ENCODE measurements around the gene MED14. TPM values are rescaled to one million over a fixed set of nuclear protein-coding genes. Genes with fewer than 3 reads are reported as not detected.

The MED14 gene
- total and polyA plus RNA-seq, 2 of the 8 experiments (the other 6 are each of a cell fraction or from before 2014, with no cell fraction given): 79.7 to 117 TPM

GRCh38 chrX:40647307-40648197, 87.8 kb downstream of the MED14 start, which contains the start of gene CXorf38 (continued):
- 0 out of 2 replicates have a peak, but pooled peaks have one; percentile 72 for TF ChIP-seq ATF2 (IDR thresholded peaks at IDR 0.05; ENCODE audit: low read length)
- TF ChIP-seq JUND (IDR thresholded peaks at IDR 0.05; ENCODE audit: low read length): no peak
- TF ChIP-seq CHD7 (IDR thresholded peaks at IDR 0.05; ENCODE audit: insufficient replicate concordance, low read length): no peak
- no peak for TF ChIP-seq USF2 (IDR thresholded peaks at IDR 0.05; ENCODE audit: low read length)
- no peak for TF ChIP-seq CHD1 (IDR thresholded peaks at IDR 0.05; ENCODE audit: low read depth, low read length)
